HCT116 (cell line): Measurements from ENCODE around the gene FAM98C. TPM values are rescaled to one million over a fixed set of nuclear protein-coding genes. Genes with fewer than 3 reads are reported as not detected.

Source experiments
- ATAC-seq: fragments of 200-7000 bp; cut with Tn5 transposase; 2 replicates; pipeline ENCODE4 v1.9.1; 2020; ENCODE audit warnings: mild to moderate bottlenecking, moderate library complexity
- BruUV-seq: library from RNA; stranded (reverse); fragments of 400-500 nt; replicated peaks from 2 replicates; lab custom pipeline; 2021; lab: Mats Ljungman, UMichigan
- CTCF ChIA-PET: fragments of 300-600 bp; sonication (Branson Sonifier 250); formaldehyde crosslinking; loops from one replicate; lab custom pipeline; 2021; ENCODE audit warnings: antibody characterized with exemption; lab: Charles Lee
- POLR2A ChIA-PET: fragments of 300-600, 350-600 bp; sonication (Branson Sonifier 250); formaldehyde crosslinking; loops from one replicate; lab custom pipeline; 2021; ENCODE audit warnings: antibody characterized with exemption; lab: Charles Lee
- RAD21 ChIA-PET, 2 experiments: fragments of 300-600 bp; sonication (Branson Sonifier 250); formaldehyde crosslinking; loops; one replicate each; lab custom pipeline; 2023; ENCODE audit warnings: low total read pairs in 2 of 2; ENCODE audit not compliant: uncharacterized antibody in 2 of 2, unreplicated experiment in 2 of 2, low non-redundant PET in 1 of 2; lab: Charles Lee
- DNase-seq: peaks from one replicate; pipeline ENCODE4 v3.0.0-alpha.2; 2010; ENCODE audit warnings: low read depth, low spot score
- H2AFZ ChIP-seq: fragments of 200-600 bp; shearing (Covaris generic), sonication (generic); 2 replicates; pipeline ENCODE4 v1.6.1; 2017; ENCODE audit warnings: low read depth, mixed run types, mixed read lengths, antibody characterized with exemption, low read length; ENCODE audit not compliant: poor library complexity, severe bottlenecking
- H3K27ac ChIP-seq: 2 replicates; pipeline ENCODE4 v1.5.1; 2012; ENCODE audit warnings: low read depth, low read length
- H3K27me3 ChIP-seq: fragments of 200-600 bp; sonication (generic); 2 replicates; pipeline ENCODE4 v1.6.1; 2016; ENCODE audit warnings: mixed run types, low read length, mixed read lengths; ENCODE audit not compliant: insufficient read depth
- H3K36me3 ChIP-seq, 2 experiments: fragments of 200-500 bp in 1 of 2; fragments of 200-600 bp in 1 of 2; sonication (Bioruptor generic) in 1 of 2; sonication (generic) in 1 of 2; 2 replicates each; pipeline versions ENCODE4 v1.5.1 to v1.6.1; 2014 to 2016; ENCODE audit warnings: low read length in 2 of 2, inconsistent platforms in 1 of 2, mixed read lengths in 1 of 2, mixed run types in 1 of 2; ENCODE audit not compliant: insufficient read depth in 2 of 2, control insufficient read depth in 1 of 2
- H3K4me1 ChIP-seq, 2 experiments: fragments of 200-600 bp in 1 of 2; sonication (generic) in 1 of 2; 2 replicates each; pipeline versions ENCODE4 v1.5.1 to v1.6.1; 2012 to 2017; ENCODE audit warnings: low read length in 2 of 2, inconsistent platforms in 1 of 2, mild to moderate bottlenecking in 1 of 2, mixed read lengths in 1 of 2, mixed run types in 1 of 2, moderate library complexity in 1 of 2; ENCODE audit not compliant: insufficient read depth in 2 of 2, control insufficient read depth in 1 of 2
- H3K4me2 ChIP-seq: fragments of 200-600 bp; sonication (generic); 2 replicates; pipeline ENCODE4 v1.6.1; 2017; ENCODE audit warnings: mixed run types, low read length, mixed read lengths
- H3K4me3 ChIP-seq, 2 experiments: fragments of 200-600 bp in 1 of 2; sonication (generic) in 1 of 2; replicated peaks in 1 of 2; 2 replicates each; pipeline ENCODE4 v1.5.1; 2011 to 2016; ENCODE audit warnings: low read length in 2 of 2, control low read depth in 1 of 2, low read depth in 1 of 2, mild to moderate bottlenecking in 1 of 2, mixed read lengths in 1 of 2, mixed run types in 1 of 2
- H3K79me2 ChIP-seq: fragments of 200-600 bp; sonication (generic); 2 replicates; pipeline ENCODE4 v1.6.1; 2017; ENCODE audit warnings: mild to moderate bottlenecking, mixed run types, low read length, moderate library complexity, mixed read lengths; ENCODE audit not compliant: insufficient read depth
- H3K9ac ChIP-seq: fragments of 200-600 bp; sonication (generic); 2 replicates; pipeline ENCODE4 v1.6.1; 2016; ENCODE audit warnings: low read length, mixed read lengths
- H3K9me2 ChIP-seq: fragments of 200-600 bp; sonication (generic), shearing (Covaris generic); 2 replicates; pipeline ENCODE4 v1.6.1; 2017; ENCODE audit warnings: mixed run types, mild to moderate bottlenecking, moderate library complexity; ENCODE audit not compliant: insufficient read depth
- H3K9me3 ChIP-seq, 2 experiments: fragments of 200-500 bp in 1 of 2; fragments of 200-600 bp in 1 of 2; sonication (Bioruptor generic) in 1 of 2; sonication (generic) in 1 of 2; 2 replicates each; pipeline ENCODE4 v1.6.1; 2014 to 2017; ENCODE audit warnings: low read length in 2 of 2, mixed read lengths in 2 of 2, inconsistent platforms in 1 of 2, low read depth in 1 of 2, mild to moderate bottlenecking in 1 of 2, mixed run types in 1 of 2, moderate library complexity in 1 of 2; ENCODE audit not compliant: control insufficient read depth in 1 of 2, insufficient read depth in 1 of 2
- H4K20me1 ChIP-seq: fragments of 200-600 bp; sonication (generic), shearing (Covaris generic); 2 replicates; pipeline ENCODE4 v1.6.1; 2017; ENCODE audit warnings: mixed run types, mild to moderate bottlenecking, moderate library complexity; ENCODE audit not compliant: insufficient read depth
- CBX3 ChIP-seq: IDR thresholded peaks from 2 replicates; pipeline ENCODE4 v1.6.1; 2012; ENCODE audit warnings: low read depth
- EGR1 ChIP-seq: IDR thresholded peaks from 2 replicates; pipeline ENCODE4 v1.6.1; 2012; ENCODE audit warnings: low read depth
- ELF1 ChIP-seq: IDR thresholded peaks from 2 replicates; pipeline ENCODE4 v1.6.1; 2012; ENCODE audit warnings: low read depth, borderline replicate concordance
- EZH2phosphoT487 ChIP-seq: fragments of 200-600 bp; IDR thresholded peaks from 2 replicates; pipeline ENCODE4 v1.6.1; 2018; ENCODE audit warnings: antibody characterized with exemption, borderline replicate concordance
- FOSL1 ChIP-seq: IDR thresholded peaks from 2 replicates; pipeline ENCODE4 v1.6.1; 2012; ENCODE audit warnings: low read depth
- MAX ChIP-seq: IDR thresholded peaks from 2 replicates; pipeline ENCODE4 v1.6.1; 2012
- POLR2A ChIP-seq: IDR thresholded peaks from 2 replicates; pipeline ENCODE4 v1.7.0; 2011; ENCODE audit warnings: borderline replicate concordance; ENCODE audit not compliant: insufficient read depth, insufficient read length; ENCODE audit errors: extremely low read depth
- POLR2AphosphoS5 ChIP-seq: IDR thresholded peaks from 2 replicates; pipeline ENCODE4 v1.6.1; 2011; ENCODE audit warnings: mild to moderate bottlenecking, low read depth, low read length, moderate library complexity
- RAD21 ChIP-seq: IDR thresholded peaks from 2 replicates; pipeline ENCODE4 v1.6.1; 2012; ENCODE audit warnings: low read depth, mild to moderate bottlenecking
- SIN3A ChIP-seq: IDR thresholded peaks from 2 replicates; pipeline ENCODE4 v1.6.1; 2012; ENCODE audit warnings: low read depth
- SRF ChIP-seq: IDR thresholded peaks from 2 replicates; pipeline ENCODE4 v1.6.1; 2012; ENCODE audit warnings: low read depth
- YY1 ChIP-seq: IDR thresholded peaks from 2 replicates; pipeline ENCODE4 v1.6.1; 2011; ENCODE audit warnings: low read length, low read depth, moderate library complexity, mild to moderate bottlenecking; ENCODE audit not compliant: insufficient replicate concordance; ENCODE audit errors: extremely low read depth
- ZNF274 ChIP-seq: fragments of 200-500 bp; sonication (Bioruptor generic); IDR thresholded peaks from 2 replicates; pipeline ENCODE4 v1.6.1; 2014; ENCODE audit warnings: mild to moderate bottlenecking, low read depth, low read length, inconsistent platforms
- intact Hi-C: fragments of 100-400 bp; cut with micrococcal nuclease; formaldehyde crosslinking; loops from 2 replicates; pipeline ENCODE4 v1.10.0; 2022
- total RNA-seq: library from RNA; stranded (reverse); gene quantifications from one replicate; pipeline ENCODE4 v1.2.1, GENCODE V29; 2021; ENCODE audit not compliant: unreplicated experiment
- TF ChIP-seq, protein P1 (sequence below): IDR thresholded peaks from 2 replicates; pipeline ENCODE4 v1.6.1; 2012; ENCODE audit warnings: low read depth
- TF ChIP-seq, protein P2 (sequence below), 3 experiments: fragments of 200-600 bp in 1 of 3; sonication (generic) in 1 of 3; IDR thresholded peaks in 2 of 3; conservative IDR thresholded peaks in 1 of 3; 2 replicates each; pipeline ENCODE4 v1.5.1; 2012 to 2017; ENCODE audit warnings: low read depth in 2 of 3, low read length in 2 of 3, antibody characterized with exemption in 1 of 3, borderline replicate concordance in 1 of 3, control low read depth in 1 of 3, mild to moderate bottlenecking in 1 of 3, mixed read lengths in 1 of 3, mixed run types in 1 of 3, moderate library complexity in 1 of 3; ENCODE audit not compliant: insufficient read depth in 1 of 3
- TF ChIP-seq, protein P3 (sequence below): IDR thresholded peaks from 2 replicates; pipeline ENCODE4 v1.6.1; 2011; ENCODE audit warnings: mild to moderate bottlenecking, low read length, moderate library complexity; ENCODE audit not compliant: insufficient replicate concordance; ENCODE audit errors: extremely low read depth
- TF ChIP-seq, protein P4 (sequence below): IDR thresholded peaks from 2 replicates; pipeline ENCODE4 v1.6.1; 2012

FAM98C gene
- total RNA-seq, 1 experiment from 2014 or later: 33.8 TPM

DNA sequence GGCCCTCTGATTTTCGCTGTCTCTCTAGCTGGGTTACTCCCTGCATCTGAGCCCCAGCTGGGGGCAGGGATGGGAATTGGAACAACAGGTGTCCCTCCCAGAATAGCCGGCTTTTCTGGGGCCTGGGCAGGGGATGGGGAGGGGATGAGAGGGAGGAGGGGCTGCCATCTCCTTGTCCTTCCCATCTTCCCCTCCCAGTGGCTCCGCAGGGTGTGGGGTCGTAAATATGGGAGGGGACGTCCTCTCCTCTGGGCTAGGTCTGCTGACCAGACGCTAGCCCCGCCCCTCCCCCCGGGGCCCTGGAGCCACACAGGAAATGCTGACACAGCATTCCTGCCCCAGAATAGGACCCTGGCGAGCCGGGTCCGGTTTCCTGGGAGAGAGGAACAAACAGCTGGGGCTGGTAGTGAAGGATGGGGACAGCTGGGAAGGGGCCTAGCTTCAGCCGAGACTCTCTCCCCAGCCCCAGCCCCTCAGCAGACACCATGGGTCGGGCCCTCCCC is 31.7 kb downstream of the FAM98C start (continued):
- TF ChIP-seq, protein P1, sequence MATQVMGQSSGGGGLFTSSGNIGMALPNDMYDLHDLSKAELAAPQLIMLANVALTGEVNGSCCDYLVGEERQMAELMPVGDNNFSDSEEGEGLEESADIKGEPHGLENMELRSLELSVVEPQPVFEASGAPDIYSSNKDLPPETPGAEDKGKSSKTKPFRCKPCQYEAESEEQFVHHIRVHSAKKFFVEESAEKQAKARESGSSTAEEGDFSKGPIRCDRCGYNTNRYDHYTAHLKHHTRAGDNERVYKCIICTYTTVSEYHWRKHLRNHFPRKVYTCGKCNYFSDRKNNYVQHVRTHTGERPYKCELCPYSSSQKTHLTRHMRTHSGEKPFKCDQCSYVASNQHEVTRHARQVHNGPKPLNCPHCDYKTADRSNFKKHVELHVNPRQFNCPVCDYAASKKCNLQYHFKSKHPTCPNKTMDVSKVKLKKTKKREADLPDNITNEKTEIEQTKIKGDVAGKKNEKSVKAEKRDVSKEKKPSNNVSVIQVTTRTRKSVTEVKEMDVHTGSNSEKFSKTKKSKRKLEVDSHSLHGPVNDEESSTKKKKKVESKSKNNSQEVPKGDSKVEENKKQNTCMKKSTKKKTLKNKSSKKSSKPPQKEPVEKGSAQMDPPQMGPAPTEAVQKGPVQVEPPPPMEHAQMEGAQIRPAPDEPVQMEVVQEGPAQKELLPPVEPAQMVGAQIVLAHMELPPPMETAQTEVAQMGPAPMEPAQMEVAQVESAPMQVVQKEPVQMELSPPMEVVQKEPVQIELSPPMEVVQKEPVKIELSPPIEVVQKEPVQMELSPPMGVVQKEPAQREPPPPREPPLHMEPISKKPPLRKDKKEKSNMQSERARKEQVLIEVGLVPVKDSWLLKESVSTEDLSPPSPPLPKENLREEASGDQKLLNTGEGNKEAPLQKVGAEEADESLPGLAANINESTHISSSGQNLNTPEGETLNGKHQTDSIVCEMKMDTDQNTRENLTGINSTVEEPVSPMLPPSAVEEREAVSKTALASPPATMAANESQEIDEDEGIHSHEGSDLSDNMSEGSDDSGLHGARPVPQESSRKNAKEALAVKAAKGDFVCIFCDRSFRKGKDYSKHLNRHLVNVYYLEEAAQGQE: no peak
- TF ChIP-seq SIN3A (no peak), MAX (no peak), SRF (no peak), POLR2A (no peak)

- CTCF ChIA-PET: no interaction called here
- Histone ChIP-seq H3K4me2 (no peak overlapping the region), H3K79me2 (no peaks in the 10 kb centered on the region), H2AFZ (no peak overlapping the region), H3K9ac (no peak overlapping the region), H3K36me3 (no peaks in the 10 kb centered on the region), H3K27me3 (no peaks in the 10 kb centered on the region), H3K4me1 (peaks cover 0 to 15% of the 10 kb centered on the region in 2 experiments; a peak in 3 of 4 replicates), H4K20me1 (no peaks in the 10 kb centered on the region), H3K9me3 (no peaks in the 10 kb centered on the region), H3K9me2 (no peaks in the 10 kb centered on the region), H3K4me3 (no peak overlapping the region), H3K27ac (no peak overlapping the region)
- POLR2A ChIA-PET: no interaction called here
- DNase-seq (no peak), ATAC-seq (no peak)
- BruUV-seq: no TSS peak
- RAD21 ChIA-PET: no interaction called here
- TF ChIP-seq CBX3: no peak
- no peak for TF ChIP-seq EGR1
- TF ChIP-seq RAD21: no peak
- no peak for TF ChIP-seq EZH2phosphoT487
- TF ChIP-seq MAX: no peak
- TF ChIP-seq SRF: no peak
- no peak for TF ChIP-seq YY1
- TF ChIP-seq SIN3A: no peak
- TF ChIP-seq, protein P2, sequence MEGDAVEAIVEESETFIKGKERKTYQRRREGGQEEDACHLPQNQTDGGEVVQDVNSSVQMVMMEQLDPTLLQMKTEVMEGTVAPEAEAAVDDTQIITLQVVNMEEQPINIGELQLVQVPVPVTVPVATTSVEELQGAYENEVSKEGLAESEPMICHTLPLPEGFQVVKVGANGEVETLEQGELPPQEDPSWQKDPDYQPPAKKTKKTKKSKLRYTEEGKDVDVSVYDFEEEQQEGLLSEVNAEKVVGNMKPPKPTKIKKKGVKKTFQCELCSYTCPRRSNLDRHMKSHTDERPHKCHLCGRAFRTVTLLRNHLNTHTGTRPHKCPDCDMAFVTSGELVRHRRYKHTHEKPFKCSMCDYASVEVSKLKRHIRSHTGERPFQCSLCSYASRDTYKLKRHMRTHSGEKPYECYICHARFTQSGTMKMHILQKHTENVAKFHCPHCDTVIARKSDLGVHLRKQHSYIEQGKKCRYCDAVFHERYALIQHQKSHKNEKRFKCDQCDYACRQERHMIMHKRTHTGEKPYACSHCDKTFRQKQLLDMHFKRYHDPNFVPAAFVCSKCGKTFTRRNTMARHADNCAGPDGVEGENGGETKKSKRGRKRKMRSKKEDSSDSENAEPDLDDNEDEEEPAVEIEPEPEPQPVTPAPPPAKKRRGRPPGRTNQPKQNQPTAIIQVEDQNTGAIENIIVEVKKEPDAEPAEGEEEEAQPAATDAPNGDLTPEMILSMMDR (IDR thresholded peaks at IDR 0.05 in 2 of 3, conservative IDR thresholded peaks at IDR 0.05 in 1 of 3; ENCODE audit: borderline replicate concordance in 1 of 3, insufficient read depth in 1 of 3, low read depth in 2 of 3, low read length in 2 of 3): no peak
- TF ChIP-seq, protein P3, sequence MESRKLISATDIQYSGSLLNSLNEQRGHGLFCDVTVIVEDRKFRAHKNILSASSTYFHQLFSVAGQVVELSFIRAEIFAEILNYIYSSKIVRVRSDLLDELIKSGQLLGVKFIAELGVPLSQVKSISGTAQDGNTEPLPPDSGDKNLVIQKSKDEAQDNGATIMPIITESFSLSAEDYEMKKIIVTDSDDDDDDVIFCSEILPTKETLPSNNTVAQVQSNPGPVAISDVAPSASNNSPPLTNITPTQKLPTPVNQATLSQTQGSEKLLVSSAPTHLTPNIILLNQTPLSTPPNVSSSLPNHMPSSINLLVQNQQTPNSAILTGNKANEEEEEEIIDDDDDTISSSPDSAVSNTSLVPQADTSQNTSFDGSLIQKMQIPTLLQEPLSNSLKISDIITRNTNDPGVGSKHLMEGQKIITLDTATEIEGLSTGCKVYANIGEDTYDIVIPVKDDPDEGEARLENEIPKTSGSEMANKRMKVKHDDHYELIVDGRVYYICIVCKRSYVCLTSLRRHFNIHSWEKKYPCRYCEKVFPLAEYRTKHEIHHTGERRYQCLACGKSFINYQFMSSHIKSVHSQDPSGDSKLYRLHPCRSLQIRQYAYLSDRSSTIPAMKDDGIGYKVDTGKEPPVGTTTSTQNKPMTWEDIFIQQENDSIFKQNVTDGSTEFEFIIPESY: no peak
- TF ChIP-seq ZNF274: no peak
- TF ChIP-seq, protein P4, sequence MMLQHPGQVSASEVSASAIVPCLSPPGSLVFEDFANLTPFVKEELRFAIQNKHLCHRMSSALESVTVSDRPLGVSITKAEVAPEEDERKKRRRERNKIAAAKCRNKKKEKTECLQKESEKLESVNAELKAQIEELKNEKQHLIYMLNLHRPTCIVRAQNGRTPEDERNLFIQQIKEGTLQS: no peak
- no peak for TF ChIP-seq ELF1
- TF ChIP-seq FOSL1: no peak
- no peak for TF ChIP-seq POLR2AphosphoS5
- intact Hi-C loops: no loop called here
These were observed 34.4 kb downstream of the FAM98C start for GRCh38 chr19:38437295-38437694.
